Adrenal gland (tissue), 5 donors: ENCODE measurements around the gene UBAP2.
A peak's percentile ranks its signal among the peaks of the same experiment; 100 is the strongest.

ENCODE experiments used
- POLR2A ChIP-seq, 2 donors: fragments of 450-650 bp; IDR thresholded peaks; one replicate each; pipeline ENCODE4 v1.6.1; 2017; ENCODE audit warnings: antibody characterized with exemption in 2 of 2, mild to moderate bottlenecking in 2 of 2, moderate library complexity in 1 of 2
- TF ChIP-seq, protein P1 (sequence below), 6 experiments: fragments of 450-650 bp in 4 of 6; fragments of 200-600 bp in 2 of 6; sonication (generic) in 1 of 6; IDR thresholded peaks; 1 replicate in 5 of 6; 2 replicates in 1 of 6; pipeline versions ENCODE4 v1.5.1 to v1.8.0; 2016 to 2021; ENCODE audit warnings: antibody characterized with exemption in 6 of 6, mild to moderate bottlenecking in 2 of 6, moderate library complexity in 1 of 6
- donor health status: DM: no; HTN: no; CAD: no.

DNA sequence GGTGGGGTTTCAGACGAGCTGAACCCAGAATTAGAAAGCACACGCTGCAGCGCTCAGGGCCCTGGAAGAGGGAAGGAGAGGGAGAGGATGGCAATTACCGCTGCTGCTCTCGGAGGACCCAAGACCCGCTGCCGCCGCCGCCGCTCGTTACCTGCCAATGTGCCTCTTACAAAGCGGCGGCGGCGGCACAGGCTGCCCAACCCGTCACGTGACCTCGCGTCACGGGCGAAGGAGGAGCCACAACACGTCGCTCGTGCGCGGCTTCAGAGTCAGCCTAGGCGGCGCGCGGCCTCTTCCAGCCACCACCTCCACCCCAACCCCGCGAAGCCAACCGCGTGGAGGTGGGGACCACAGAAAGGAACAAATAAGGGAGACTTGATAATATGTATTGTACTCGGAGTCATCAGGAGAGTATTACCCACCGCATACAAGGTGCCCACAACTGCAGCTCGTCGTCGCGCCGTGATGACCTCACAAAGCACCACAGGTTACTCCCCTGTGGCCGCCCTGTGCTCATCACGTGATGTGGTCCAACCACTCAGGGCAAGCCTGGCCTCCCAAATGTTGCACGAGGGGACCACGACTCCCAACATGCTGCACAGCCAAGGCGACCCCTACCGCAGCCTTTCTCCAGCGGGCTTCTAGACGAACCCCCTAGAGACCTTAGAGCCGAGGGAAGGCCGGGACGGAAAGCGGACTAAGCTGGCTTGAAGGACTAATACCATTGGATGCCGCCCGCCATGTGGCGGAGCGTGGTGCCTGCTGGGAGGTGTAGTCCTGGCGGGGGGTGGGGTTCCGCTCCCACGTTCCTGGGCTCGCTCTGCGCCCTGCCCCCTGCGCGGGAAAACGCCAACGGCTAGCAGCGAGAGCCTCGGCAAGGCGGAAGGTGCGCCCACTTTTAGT lies at the start of gene UBAP2:
- TF ChIP-seq, protein P1, sequence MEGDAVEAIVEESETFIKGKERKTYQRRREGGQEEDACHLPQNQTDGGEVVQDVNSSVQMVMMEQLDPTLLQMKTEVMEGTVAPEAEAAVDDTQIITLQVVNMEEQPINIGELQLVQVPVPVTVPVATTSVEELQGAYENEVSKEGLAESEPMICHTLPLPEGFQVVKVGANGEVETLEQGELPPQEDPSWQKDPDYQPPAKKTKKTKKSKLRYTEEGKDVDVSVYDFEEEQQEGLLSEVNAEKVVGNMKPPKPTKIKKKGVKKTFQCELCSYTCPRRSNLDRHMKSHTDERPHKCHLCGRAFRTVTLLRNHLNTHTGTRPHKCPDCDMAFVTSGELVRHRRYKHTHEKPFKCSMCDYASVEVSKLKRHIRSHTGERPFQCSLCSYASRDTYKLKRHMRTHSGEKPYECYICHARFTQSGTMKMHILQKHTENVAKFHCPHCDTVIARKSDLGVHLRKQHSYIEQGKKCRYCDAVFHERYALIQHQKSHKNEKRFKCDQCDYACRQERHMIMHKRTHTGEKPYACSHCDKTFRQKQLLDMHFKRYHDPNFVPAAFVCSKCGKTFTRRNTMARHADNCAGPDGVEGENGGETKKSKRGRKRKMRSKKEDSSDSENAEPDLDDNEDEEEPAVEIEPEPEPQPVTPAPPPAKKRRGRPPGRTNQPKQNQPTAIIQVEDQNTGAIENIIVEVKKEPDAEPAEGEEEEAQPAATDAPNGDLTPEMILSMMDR (IDR thresholded peaks at IDR 0.05): peak in 2 of 6 experiments; percentile 2 to 20
- peak; percentile 91 to 99 for TF ChIP-seq POLR2A (IDR thresholded peaks at IDR 0.05)
